Neural progenitor cell (in vitro differentiated cells): ENCODE data around the gene EVC. TPM values are rescaled to one million over a fixed set of nuclear protein-coding genes. Genes with fewer than 3 reads are reported as not detected.

Experiments
- DNase-seq: peaks from one replicate; pipeline ENCODE4 v3.0.0-alpha.2; 2016; ENCODE audit warnings: low spot score
- H2AFZ ChIP-seq: fragments of 200-600 bp; sonication (generic); replicated peaks from 2 replicates; pipeline ENCODE4 v1.6.1; 2016; ENCODE audit warnings: antibody characterized with exemption
- H3F3A ChIP-seq: fragments of 200-600 bp; sonication (generic); 2 replicates; pipeline ENCODE4 v1.6.1; 2016; ENCODE audit warnings: antibody characterized with exemption, low read depth
- H3K27ac ChIP-seq: fragments of 200-600 bp; sonication (generic); 2 replicates; pipeline ENCODE4 v1.5.1; 2016; ENCODE audit warnings: mild to moderate bottlenecking
- H3K27me3 ChIP-seq: fragments of 200-600 bp; sonication (generic); 2 replicates; pipeline ENCODE4 v1.6.1; 2016; ENCODE audit warnings: mild to moderate bottlenecking, moderate library complexity
- H3K36me3 ChIP-seq: fragments of 200-600 bp; sonication (generic); 2 replicates; pipeline ENCODE4 v1.5.1; 2016
- H3K4me1 ChIP-seq: fragments of 200-600 bp; sonication (generic); 2 replicates; pipeline ENCODE4 v1.6.1; 2016; ENCODE audit warnings: mixed run types
- H3K4me2 ChIP-seq: fragments of 200-600 bp; sonication (generic); 2 replicates; pipeline ENCODE4 v1.6.1; 2016
- H3K4me3 ChIP-seq: fragments of 200-600 bp; sonication (generic); 2 replicates; pipeline ENCODE4 v1.5.1; 2016
- H3K79me2 ChIP-seq: fragments of 200-600 bp; sonication (generic); 2 replicates; pipeline ENCODE4 v1.6.1; 2016; ENCODE audit warnings: low read depth
- H3K9ac ChIP-seq: fragments of 200-600 bp; sonication (generic); 2 replicates; pipeline ENCODE4 v1.6.1; 2016
- H3K9me3 ChIP-seq: fragments of 200-600 bp; sonication (generic); 2 replicates; pipeline ENCODE4 v1.5.1; 2016; ENCODE audit warnings: low read depth
- H4K20me1 ChIP-seq: fragments of 200-600 bp; sonication (generic); 2 replicates; pipeline ENCODE4 v1.6.1; 2016; ENCODE audit warnings: low read depth
- H3K27ac Mint-ChIP-seq: 3 replicates; pipeline ENCODE4 v1.8.0; 2021; ENCODE audit warnings: mixed read lengths
- H3K27me3 Mint-ChIP-seq: 2 replicates; pipeline ENCODE4 v1.8.0; 2022; ENCODE audit warnings: low read depth, mild to moderate bottlenecking, inconsistent platforms, moderate library complexity, mixed read lengths; ENCODE audit not compliant: insufficient read depth
- H3K36me3 Mint-ChIP-seq: 3 replicates; pipeline ENCODE4 v1.8.0; 2021; ENCODE audit warnings: mixed read lengths
- H3K4me1 Mint-ChIP-seq: 3 replicates; pipeline ENCODE4 v1.8.0; 2021; ENCODE audit warnings: mixed read lengths
- H3K4me3 Mint-ChIP-seq: 3 replicates; pipeline ENCODE4 v1.8.0; 2021; ENCODE audit warnings: mild to moderate bottlenecking, moderate library complexity, mixed read lengths
- H3K9me3 Mint-ChIP-seq: 3 replicates; pipeline ENCODE4 v1.8.0; 2020; ENCODE audit warnings: mixed read lengths
- CTCF ChIP-seq: fragments of 200-600 bp; sonication (generic); IDR thresholded peaks from 2 replicates; pipeline ENCODE4 v1.5.1; 2017; ENCODE audit warnings: antibody characterized with exemption, mild to moderate bottlenecking
- EZH2 ChIP-seq: fragments of 200-600 bp; sonication (generic); IDR thresholded peaks from 2 replicates; pipeline ENCODE4 v1.6.1; 2017; ENCODE audit warnings: antibody characterized with exemption, mild to moderate bottlenecking, moderate library complexity
- EZH2phosphoT487 ChIP-seq: fragments of 200-600 bp; sonication (generic); IDR thresholded peaks from 2 replicates; pipeline ENCODE4 v1.6.1; 2017; ENCODE audit warnings: antibody characterized with exemption
- total RNA-seq: library from RNA; depleted of rRNA; stranded (reverse); fragments of >200 nt; gene quantifications from 2 replicates; pipeline ENCODE4 v1.2.3, GENCODE V29; 2015; ENCODE audit warnings: low replicate concordance

The EVC gene
- total RNA-seq, 1 donor from 2014 or later: 3.6 TPM

- no peaks in the 10 kb centered on the region for H3K9me3 ChIP-seq
- H3K4me1 ChIP-seq: peaks cover 12% of the 10 kb centered on the region
- Mint-ChIP-seq H3K27ac (peak overlapping the region; percentile 5), H3K9me3 (no peaks in the 10 kb centered on the region), H3K4me3 (no peak overlapping the region), H3K27me3 (no peaks in the 10 kb centered on the region), H3K36me3 (peaks cover 34% of the 10 kb centered on the region), H3K4me1 (no peaks in the 10 kb centered on the region)
- H3F3A ChIP-seq: no peaks in the 10 kb centered on the region
- H3K9ac ChIP-seq: no peak overlapping the region
- H3K79me2 ChIP-seq: no peaks in the 10 kb centered on the region
- no peaks in the 10 kb centered on the region for H3K36me3 ChIP-seq
- H3K4me3 ChIP-seq: no peak overlapping the region
- peak; percentile 26 for DNase-seq
- H3K27ac ChIP-seq: peak overlapping the region; percentile 6
- no peaks in the 10 kb centered on the region for H3K27me3 ChIP-seq
- peak overlapping the region; percentile 5 for H3K4me2 ChIP-seq
- H2AFZ ChIP-seq: no peak overlapping the region
- peaks cover 20% of the 10 kb centered on the region for H4K20me1 ChIP-seq
- TF ChIP-seq CTCF (no peak), EZH2phosphoT487 (no peak), EZH2 (no peak)
These were observed 134.3 kb downstream of the EVC start for GRCh38 chr4:5845035-5845905.

GRCh38 chr4:5851637-5852301 lies 140.8 kb downstream of the EVC start:
- Histone ChIP-seq H3F3A (no peaks in the 10 kb centered on the region), H3K79me2 (peaks cover 6% of the 10 kb centered on the region), H3K27ac (no peak overlapping the region), H3K4me1 (no peaks in the 10 kb centered on the region), H2AFZ (no peak overlapping the region), H3K36me3 (no peaks in the 10 kb centered on the region), H3K27me3 (no peaks in the 10 kb centered on the region), H4K20me1 (peaks cover 19% of the 10 kb centered on the region), H3K4me2 (no peak overlapping the region), H3K9me3 (no peaks in the 10 kb centered on the region), H3K9ac (no peak overlapping the region), H3K4me3 (no peak overlapping the region)
- Mint-ChIP-seq H3K27ac (no peak overlapping the region), H3K27me3 (peaks cover 2% of the 10 kb centered on the region), H3K9me3 (no peaks in the 10 kb centered on the region), H3K4me1 (no peaks in the 10 kb centered on the region), H3K4me3 (no peak overlapping the region), H3K36me3 (peaks cover 32% of the 10 kb centered on the region)
- DNase-seq: no peak
- no peak for TF ChIP-seq EZH2phosphoT487
- no peak for TF ChIP-seq CTCF
- no peak for TF ChIP-seq EZH2

GRCh38 chr4:5852523-5853202 lies 141.7 kb downstream of the EVC start:
- Histone ChIP-seq H3F3A (no peaks in the 10 kb centered on the region), H3K36me3 (no peaks in the 10 kb centered on the region), H3K4me1 (peaks cover 4% of the 10 kb centered on the region), H3K9ac (no peak overlapping the region), H4K20me1 (peaks cover 27% of the 10 kb centered on the region), H3K27me3 (no peaks in the 10 kb centered on the region), H3K4me2 (no peak overlapping the region), H2AFZ (no peak overlapping the region), H3K79me2 (peaks cover 15% of the 10 kb centered on the region), H3K9me3 (no peaks in the 10 kb centered on the region), H3K4me3 (no peak overlapping the region), H3K27ac (no peak overlapping the region)
- Mint-ChIP-seq H3K27me3 (peaks cover 2% of the 10 kb centered on the region), H3K4me1 (no peaks in the 10 kb centered on the region), H3K36me3 (peaks cover 26% of the 10 kb centered on the region), H3K4me3 (no peak overlapping the region), H3K9me3 (no peaks in the 10 kb centered on the region), H3K27ac (no peak overlapping the region)
- no peak for TF ChIP-seq EZH2
- TF ChIP-seq CTCF: no peak
- no peak for TF ChIP-seq EZH2phosphoT487
- no peak for DNase-seq
